ENCODE measurements around the gene PHAF1. TPM values are rescaled to one million over a fixed set of nuclear protein-coding genes. Genes with fewer than 3 reads are reported as not detected.

Gene PHAF1
- polyA plus RNA-seq, 1 donor from 2014 or later = 9.8 TPM

DNA sequence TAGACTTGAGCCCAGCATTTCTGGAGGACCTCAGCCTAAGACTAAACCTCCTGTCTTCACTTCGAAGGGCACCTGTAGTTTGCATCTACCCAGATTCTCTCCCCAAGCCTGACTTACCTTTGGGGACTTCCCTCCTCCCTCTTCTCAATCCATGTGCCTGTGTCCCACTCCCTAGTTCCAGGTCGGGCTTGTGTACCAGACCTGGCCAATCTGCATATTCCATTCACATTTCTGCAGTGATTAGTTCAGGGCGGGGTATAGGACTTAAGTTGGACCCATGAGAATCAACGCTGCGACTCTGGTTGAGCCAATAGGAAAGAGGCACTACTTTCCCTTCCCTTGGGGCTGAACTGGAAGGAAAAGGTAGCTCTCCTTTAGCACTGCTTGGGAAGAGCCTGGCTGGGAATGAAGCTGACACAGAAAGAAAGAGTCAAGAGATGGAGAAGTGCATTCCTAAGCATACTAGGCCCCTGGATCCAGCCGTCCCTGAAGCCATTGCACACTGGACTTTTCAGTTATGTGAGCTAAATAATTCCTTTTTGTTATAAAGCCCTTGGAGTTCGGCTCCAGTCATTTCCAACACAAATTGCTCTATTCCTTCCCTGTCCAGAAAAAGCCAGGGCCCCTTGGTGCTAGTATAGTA, 47.5 kb downstream of the PHAF1 start:
- H3K27ac ChIP-seq (ENCODE audit: low read length) = no peak overlapping the region
- H3K9me3 ChIP-seq (ENCODE audit: low read length) = no peaks in the 10 kb centered on the region
- H3K27me3 ChIP-seq (ENCODE audit: insufficient read depth, low read depth, low read length) = peaks cover 100% of the 10 kb centered on the region
- H3K79me2 ChIP-seq (replicated peaks; ENCODE audit: insufficient read depth, low read length) = no peaks in the 10 kb centered on the region
- H3K9me2 ChIP-seq (ENCODE audit: insufficient read depth, low read length) = no peaks in the 10 kb centered on the region
- no peak overlapping the region for H3K4me2 ChIP-seq (ENCODE audit: low read length)
- H2AFZ ChIP-seq (ENCODE audit: low read depth, low read length) = no peak overlapping the region
- H3F3A ChIP-seq (ENCODE audit: insufficient read depth, low read length, poor library complexity, severe bottlenecking) = no peaks in the 10 kb centered on the region
- no peaks in the 10 kb centered on the region for H3K36me3 ChIP-seq (ENCODE audit: insufficient read depth, low read length)
- H4K20me1 ChIP-seq (ENCODE audit: insufficient read depth) = no peaks in the 10 kb centered on the region
- H3K4me3 ChIP-seq (ENCODE audit: low read length) = no peak overlapping the region
- no peak for TF ChIP-seq REST (IDR thresholded peaks at IDR 0.05; ENCODE audit: borderline replicate concordance)
- no peak for TF ChIP-seq TAF1 (IDR thresholded peaks at IDR 0.05; ENCODE audit: low read depth)
- TF ChIP-seq RAD21 (conservative IDR thresholded peaks at IDR 0.05) = no peak
- TF ChIP-seq EP300 (conservative IDR thresholded peaks at IDR 0.05; ENCODE audit: poor library complexity, severe bottlenecking) = no peak
- H3K9ac ChIP-seq (ENCODE audit: low read length) = no peak overlapping the region

DNA sequence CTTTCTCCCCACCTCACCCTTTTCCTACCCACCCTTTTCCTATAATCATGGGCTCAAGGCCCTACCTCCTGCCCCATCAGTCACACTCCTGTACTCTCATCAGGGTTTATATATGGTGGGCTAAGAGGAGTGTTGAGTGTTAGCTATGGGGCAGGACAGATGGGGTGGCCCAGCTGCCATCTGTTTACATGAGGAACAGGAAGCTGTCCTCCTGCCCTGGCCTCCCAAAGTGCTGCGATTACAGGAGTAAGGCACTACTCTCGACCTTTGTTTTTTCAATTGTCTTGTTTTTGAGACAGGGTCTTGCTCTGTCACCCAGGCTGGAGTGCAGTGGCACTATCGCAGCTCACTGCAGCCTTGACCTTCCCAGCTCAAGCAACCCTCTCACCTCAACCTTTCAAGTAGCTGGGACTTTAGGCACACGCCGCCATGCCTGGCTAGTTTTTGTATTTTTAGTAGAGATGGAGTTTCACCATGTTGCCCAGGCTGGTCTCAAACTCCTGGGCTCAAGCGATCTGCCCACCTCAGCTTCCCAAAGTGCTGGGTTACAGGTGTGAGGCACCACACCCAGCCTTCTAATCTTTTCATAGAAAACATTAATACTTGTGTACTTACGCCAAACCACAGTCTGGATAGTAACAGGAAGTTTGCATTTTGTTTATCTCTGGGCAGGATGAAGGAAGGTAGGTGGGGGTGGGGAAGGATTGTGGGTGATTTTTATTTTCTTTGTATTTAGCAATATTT, 48.3 kb downstream of the PHAF1 start:
- TF ChIP-seq RAD21 (conservative IDR thresholded peaks at IDR 0.05) (no peak), MXI1 (conservative IDR thresholded peaks at IDR 0.05; ENCODE audit: poor library complexity, severe bottlenecking) (no peak), SMC3 (conservative IDR thresholded peaks at IDR 0.05; ENCODE audit: poor library complexity) (no peak)
- H3K4me2 ChIP-seq (ENCODE audit: low read length) = no peak overlapping the region
- no peak overlapping the region for H3K4me3 ChIP-seq (ENCODE audit: low read length)
- no peaks in the 10 kb centered on the region for H3K36me3 ChIP-seq (ENCODE audit: insufficient read depth, low read length)
- no peaks in the 10 kb centered on the region for H3K9me2 ChIP-seq (ENCODE audit: insufficient read depth, low read length)
- H3K79me2 ChIP-seq (replicated peaks; ENCODE audit: insufficient read depth, low read length) = no peaks in the 10 kb centered on the region
- H3K27ac ChIP-seq (ENCODE audit: low read length) = no peak overlapping the region
- H3K9ac ChIP-seq (ENCODE audit: low read length) = no peak overlapping the region
- no peaks in the 10 kb centered on the region for H3K9me3 ChIP-seq (ENCODE audit: low read length)
- H4K20me1 ChIP-seq (ENCODE audit: insufficient read depth) = no peaks in the 10 kb centered on the region
- no peaks in the 10 kb centered on the region for H3F3A ChIP-seq (ENCODE audit: insufficient read depth, low read length, poor library complexity, severe bottlenecking)
- peaks cover 100% of the 10 kb centered on the region for H3K27me3 ChIP-seq (ENCODE audit: insufficient read depth, low read depth, low read length)
- H2AFZ ChIP-seq (ENCODE audit: low read depth, low read length) = no peak overlapping the region

DNA sequence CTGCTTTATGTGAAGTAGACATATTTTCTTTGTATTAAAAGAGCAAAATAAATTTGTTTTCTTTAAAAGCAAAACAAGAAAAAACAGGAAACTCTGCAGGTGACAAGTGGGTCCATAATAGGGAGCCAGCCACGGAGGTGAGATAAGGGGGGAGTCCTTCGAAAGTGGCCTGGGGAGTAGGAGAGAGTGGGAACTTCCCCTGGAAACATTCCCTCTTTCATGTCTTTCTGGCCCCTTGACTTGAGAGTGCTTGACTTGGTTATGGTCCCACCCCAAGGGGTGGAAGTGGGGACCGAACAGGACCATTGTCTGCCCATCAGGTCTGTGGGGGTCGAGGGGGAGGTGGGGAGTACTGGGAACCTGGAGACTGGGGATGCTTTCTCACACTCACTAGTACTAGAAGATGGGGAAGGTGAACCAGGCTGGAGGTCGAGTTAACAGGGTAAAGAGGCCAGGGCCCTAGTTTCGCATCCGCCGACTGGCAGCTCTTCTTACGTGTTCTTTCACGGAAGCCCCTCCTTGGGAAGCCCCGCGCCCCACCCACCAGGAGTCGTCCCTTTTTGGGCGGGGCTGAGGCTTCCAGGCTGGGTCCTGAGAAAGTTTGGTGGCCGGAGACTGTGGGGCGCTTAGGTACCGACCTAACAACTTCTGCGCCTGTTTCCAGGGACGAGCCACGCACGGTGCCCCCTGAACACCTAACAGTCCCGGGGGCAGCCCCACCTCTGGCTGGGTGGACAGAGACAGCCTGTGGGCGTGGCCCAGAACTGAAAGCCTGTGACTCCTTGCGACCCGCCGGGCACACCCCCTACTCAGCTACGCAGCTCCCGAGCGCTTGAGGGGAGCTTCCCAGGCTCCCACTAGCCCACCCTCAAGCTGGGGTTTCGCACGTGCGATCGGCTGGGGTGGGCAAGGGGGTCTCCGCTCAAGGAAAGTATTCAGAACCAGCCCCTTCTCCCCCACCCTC, 49.2 kb downstream of the PHAF1 start:
- no peak overlapping the region for H2AFZ ChIP-seq (ENCODE audit: low read depth, low read length)
- H3K9me2 ChIP-seq (ENCODE audit: insufficient read depth, low read length) = no peaks in the 10 kb centered on the region
- H3K27me3 ChIP-seq (ENCODE audit: insufficient read depth, low read depth, low read length) = peaks cover 100% of the 10 kb centered on the region
- H3K9me3 ChIP-seq (ENCODE audit: low read length) = no peaks in the 10 kb centered on the region
- H3K36me3 ChIP-seq (ENCODE audit: insufficient read depth, low read length) = no peaks in the 10 kb centered on the region
- no peak overlapping the region for H3K27ac ChIP-seq (ENCODE audit: low read length)
- peak overlapping the region; percentile 66 for H3K4me3 ChIP-seq (ENCODE audit: low read length)
- no peaks in the 10 kb centered on the region for H4K20me1 ChIP-seq (ENCODE audit: insufficient read depth)
- H3F3A ChIP-seq (ENCODE audit: insufficient read depth, low read length, poor library complexity, severe bottlenecking) = no peaks in the 10 kb centered on the region
- H3K79me2 ChIP-seq (replicated peaks; ENCODE audit: insufficient read depth, low read length) = no peaks in the 10 kb centered on the region
- no peak overlapping the region for H3K9ac ChIP-seq (ENCODE audit: low read length)
- TF ChIP-seq TAF1 (IDR thresholded peaks at IDR 0.05; ENCODE audit: low read depth) (no peak), REST (IDR thresholded peaks at IDR 0.05; ENCODE audit: borderline replicate concordance) (no peak), MXI1 (conservative IDR thresholded peaks at IDR 0.05; ENCODE audit: poor library complexity, severe bottlenecking) (no peak), EP300 (conservative IDR thresholded peaks at IDR 0.05; ENCODE audit: poor library complexity, severe bottlenecking) (no peak), RAD21 (conservative IDR thresholded peaks at IDR 0.05) (no peak), EZH2 (IDR thresholded peaks at IDR 0.05; ENCODE audit: borderline replicate concordance, insufficient read depth, low read length, poor library complexity, severe bottlenecking) (no peak), SMC3 (conservative IDR thresholded peaks at IDR 0.05; ENCODE audit: poor library complexity) (no peak), POLR2AphosphoS5 (IDR thresholded peaks at IDR 0.05) (no peak)
- TF ChIP-seq, protein P1, sequence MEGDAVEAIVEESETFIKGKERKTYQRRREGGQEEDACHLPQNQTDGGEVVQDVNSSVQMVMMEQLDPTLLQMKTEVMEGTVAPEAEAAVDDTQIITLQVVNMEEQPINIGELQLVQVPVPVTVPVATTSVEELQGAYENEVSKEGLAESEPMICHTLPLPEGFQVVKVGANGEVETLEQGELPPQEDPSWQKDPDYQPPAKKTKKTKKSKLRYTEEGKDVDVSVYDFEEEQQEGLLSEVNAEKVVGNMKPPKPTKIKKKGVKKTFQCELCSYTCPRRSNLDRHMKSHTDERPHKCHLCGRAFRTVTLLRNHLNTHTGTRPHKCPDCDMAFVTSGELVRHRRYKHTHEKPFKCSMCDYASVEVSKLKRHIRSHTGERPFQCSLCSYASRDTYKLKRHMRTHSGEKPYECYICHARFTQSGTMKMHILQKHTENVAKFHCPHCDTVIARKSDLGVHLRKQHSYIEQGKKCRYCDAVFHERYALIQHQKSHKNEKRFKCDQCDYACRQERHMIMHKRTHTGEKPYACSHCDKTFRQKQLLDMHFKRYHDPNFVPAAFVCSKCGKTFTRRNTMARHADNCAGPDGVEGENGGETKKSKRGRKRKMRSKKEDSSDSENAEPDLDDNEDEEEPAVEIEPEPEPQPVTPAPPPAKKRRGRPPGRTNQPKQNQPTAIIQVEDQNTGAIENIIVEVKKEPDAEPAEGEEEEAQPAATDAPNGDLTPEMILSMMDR (IDR thresholded peaks at IDR 0.05; ENCODE audit: poor library complexity, severe bottlenecking) = no peak
- H3K4me2 ChIP-seq (ENCODE audit: low read length) = no peak overlapping the region

Measured in neural cell (in vitro differentiated cells).